CD4-positive, CD25-positive, alpha-beta regulatory T cell (primary cell): ENCODE measurements around the gene TRAPPC5. TPM values are rescaled to one million over a fixed set of nuclear protein-coding genes. Genes with fewer than 3 reads are reported as not detected.
A peak's percentile ranks its signal among the peaks of the same experiment; 100 is the strongest.

Experiments
- ATAC-seq, 2 donors: fragments of 150-1000 bp; cut with Tn5 transposase; one replicate each; pipeline ENCODE4 v1.10.0; 2021; ENCODE audit warnings: low read depth in 2 of 2, moderate number of reproducible peaks in 2 of 2, moderate library complexity in 1 of 2
- DNase-seq, 3 donors: peaks; one replicate each; pipeline versions ENCODE4 v3.0.0 to v3.0.0-alpha.2; 2012 to 2022; ENCODE audit warnings: mixed read lengths in 1 of 3
- H3K27ac ChIP-seq: one replicate; pipeline ENCODE4 v1.7.0; 2013; ENCODE audit warnings: mild to moderate bottlenecking, low read length; ENCODE audit not compliant: insufficient read depth, poor library complexity, severe bottlenecking
- H3K27me3 ChIP-seq: one replicate; pipeline ENCODE4 v1.7.0; 2013; ENCODE audit warnings: low read length; ENCODE audit not compliant: control insufficient read depth, insufficient read depth
- H3K36me3 ChIP-seq: one replicate; pipeline ENCODE4 v1.7.0; 2013; ENCODE audit warnings: mild to moderate bottlenecking, low read length, moderate library complexity; ENCODE audit not compliant: control insufficient read depth, insufficient read depth
- H3K4me1 ChIP-seq: 2 replicates; pipeline ENCODE4 v1.7.0; 2013; ENCODE audit warnings: mild to moderate bottlenecking, low read length; ENCODE audit not compliant: insufficient read depth, control insufficient read depth, poor library complexity, severe bottlenecking
- H3K4me3 ChIP-seq: one replicate; pipeline ENCODE4 v1.7.0; 2013; ENCODE audit warnings: low read depth, mild to moderate bottlenecking, low read length, moderate library complexity
- H3K9me3 ChIP-seq, 2 experiments: 1 replicate in 1 of 2; 2 replicates in 1 of 2; pipeline ENCODE4 v1.7.0; 2013; ENCODE audit warnings: low read length in 2 of 2, mild to moderate bottlenecking in 1 of 2, moderate library complexity in 1 of 2; ENCODE audit not compliant: control insufficient read depth in 2 of 2
- H3K27ac Mint-ChIP-seq, 3 donors: one replicate each; pipeline ENCODE4 v1.8.0; 2020 to 2022; ENCODE audit warnings: mild to moderate bottlenecking in 3 of 3, mixed read lengths in 3 of 3, moderate library complexity in 2 of 3
- H3K27me3 Mint-ChIP-seq: one replicate; pipeline ENCODE4 v1.8.0; 2022; ENCODE audit warnings: mild to moderate bottlenecking, mixed read lengths
- H3K36me3 Mint-ChIP-seq: one replicate; pipeline ENCODE4 v1.8.0; 2020; ENCODE audit warnings: mixed read lengths
- H3K4me1 Mint-ChIP-seq, 4 donors: one replicate each; pipeline ENCODE4 v1.8.0; 2020 to 2022; ENCODE audit warnings: mixed read lengths in 4 of 4, mild to moderate bottlenecking in 1 of 4
- H3K4me3 Mint-ChIP-seq, 4 donors: one replicate each; pipeline ENCODE4 v1.8.0; 2020 to 2022; ENCODE audit warnings: mild to moderate bottlenecking in 4 of 4, mixed read lengths in 4 of 4, moderate library complexity in 3 of 4
- H3K9me3 Mint-ChIP-seq, 7 donors: one replicate each; pipeline ENCODE4 v1.8.0; 2020 to 2022; ENCODE audit warnings: mixed read lengths in 7 of 7, mild to moderate bottlenecking in 3 of 7, moderate library complexity in 2 of 7
- polyA plus RNA-seq, 4 donors: library from polyadenylated mRNA; unstranded; fragments of 300-500 nt; fragmentation: Illumina TruSeq; gene quantifications; one replicate each; pipeline ENCODE4 v1.2.3, GENCODE V29; 2021
- total RNA-seq: library from RNA; stranded (reverse); gene quantifications from one replicate; pipeline ENCODE4 v1.2.3, GENCODE V29; 2022

Gene TRAPPC5
- total and polyA plus RNA-seq, 5 donors from 2014 or later = 63.9 to 229 (median 180) TPM

DNA sequence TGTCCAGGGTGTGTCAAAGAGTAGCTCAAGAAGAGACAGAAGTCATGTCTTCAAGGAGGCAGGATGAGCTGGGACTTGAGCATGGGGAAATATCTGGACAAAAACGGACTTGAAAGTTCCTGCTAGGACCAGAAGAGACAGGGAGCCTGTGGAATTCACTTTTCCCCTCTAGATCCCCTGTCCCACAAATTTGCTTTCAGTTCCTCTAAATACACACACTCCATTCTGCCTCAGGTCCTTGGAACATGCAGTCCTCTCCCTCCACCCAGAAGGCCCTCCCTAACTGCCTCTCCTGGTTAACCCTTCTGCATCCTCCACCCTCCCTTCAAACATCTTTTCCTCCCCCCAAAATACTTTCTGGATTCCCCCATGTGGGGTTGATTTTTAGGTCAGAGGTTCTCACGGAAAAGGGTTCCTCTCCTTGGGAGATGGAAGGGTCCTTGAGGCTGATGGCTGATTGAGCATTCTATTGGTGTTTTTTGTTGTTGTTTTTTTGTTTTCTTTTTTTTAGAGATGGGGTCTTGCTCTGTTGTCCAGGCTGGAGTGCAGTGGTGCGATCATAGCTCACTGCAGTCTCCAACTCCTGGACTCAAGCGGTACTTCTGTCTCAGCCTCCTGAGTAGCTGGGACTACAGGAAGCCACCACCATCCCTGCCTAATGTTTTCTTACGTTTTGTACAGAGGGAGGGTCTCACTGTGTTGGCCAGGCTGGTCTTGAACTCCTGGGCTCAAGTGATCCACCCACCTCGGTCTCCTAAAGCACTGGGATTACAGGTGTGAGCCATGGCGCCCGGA lies 18.7 kb upstream of the TRAPPC5 start:
- peaks cover 22% of the 10 kb centered on the region for H3K27me3 Mint-ChIP-seq

DNA sequence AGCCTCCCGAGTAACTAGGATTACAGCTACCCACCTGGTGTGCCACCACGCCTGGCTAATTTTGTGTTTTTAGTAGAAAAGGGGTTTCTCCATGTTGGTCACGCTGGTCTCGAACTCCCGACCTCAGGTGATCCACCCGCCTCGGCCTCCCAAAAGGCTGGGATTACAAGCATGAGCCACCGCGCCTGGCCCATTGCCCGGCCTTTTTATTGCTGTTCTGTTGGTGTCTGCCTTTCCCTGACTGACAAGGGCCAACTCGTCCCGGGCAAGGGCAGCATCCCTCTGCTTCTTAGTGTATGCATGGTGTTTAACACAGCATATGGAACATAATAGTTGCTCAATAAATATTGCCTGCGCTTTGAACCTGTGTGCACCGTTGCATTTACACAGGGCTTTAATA lies 18.0 kb upstream of the TRAPPC5 start:
- Histone ChIP-seq H3K4me3 (no peak overlapping the region), H3K9me3 (no peaks in the 10 kb centered on the region), H3K4me1 (peaks cover 7% of the 10 kb centered on the region), H3K27ac (no peak overlapping the region), H3K27me3 (no peaks in the 10 kb centered on the region), H3K36me3 (no peaks in the 10 kb centered on the region)
- no peaks in the 10 kb centered on the region for H3K9me3 Mint-ChIP-seq
- peaks cover 25% of the 10 kb centered on the region for H3K27me3 Mint-ChIP-seq
- H3K4me3 Mint-ChIP-seq = peak overlapping the region in 1 of 4 donors; percentile 69
- DNase-seq = no peak
- H3K27ac Mint-ChIP-seq = no peak overlapping the region
- H3K36me3 Mint-ChIP-seq = no peaks in the 10 kb centered on the region
- no peak for ATAC-seq
- peaks cover 6 to 14% (median 8%) of the 10 kb centered on the region in 4 donors for H3K4me1 Mint-ChIP-seq

More for the DNA sequence above, 18.7 kb upstream of the TRAPPC5 start:
- ATAC-seq (no peak), DNase-seq (no peak)
- Histone ChIP-seq H3K27ac (no peak overlapping the region), H3K9me3 (no peaks in the 10 kb centered on the region), H3K27me3 (no peaks in the 10 kb centered on the region), H3K4me1 (peaks cover 14% of the 10 kb centered on the region), H3K4me3 (no peak overlapping the region), H3K36me3 (no peaks in the 10 kb centered on the region)
- peaks cover 6 to 21% (median 12%) of the 10 kb centered on the region in 4 donors for H3K4me1 Mint-ChIP-seq
- H3K4me3 Mint-ChIP-seq = peak overlapping the region in 1 of 4 donors; percentile 38
- no peaks in the 10 kb centered on the region for H3K36me3 Mint-ChIP-seq
- no peaks in the 10 kb centered on the region for H3K9me3 Mint-ChIP-seq
- peak overlapping the region in 1 of 3 donors; percentile 64 for H3K27ac Mint-ChIP-seq

DNA sequence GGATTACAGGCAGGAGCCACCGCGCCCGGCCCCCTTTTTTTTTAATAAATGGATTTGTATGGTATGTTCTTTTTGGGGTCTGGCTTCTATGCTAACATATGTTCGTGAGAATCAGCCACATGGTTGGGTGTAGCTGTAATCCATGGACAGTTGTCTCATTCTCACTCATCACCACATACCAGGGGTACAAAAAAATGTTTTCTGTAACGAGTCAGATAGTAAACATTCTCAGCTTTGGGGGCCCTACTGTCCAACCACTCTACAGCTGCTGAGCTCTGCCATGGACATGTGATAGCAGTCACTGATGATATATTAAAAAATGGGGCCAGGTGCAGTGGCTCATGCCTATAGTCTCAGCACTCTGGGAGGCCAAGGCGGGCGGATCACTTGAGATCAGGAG lies 16.9 kb upstream of the TRAPPC5 start:
- no peak for DNase-seq
- no peaks in the 10 kb centered on the region for H3K36me3 Mint-ChIP-seq
- H3K27ac Mint-ChIP-seq = peak overlapping the region in 1 of 3 donors; percentile 56
- Histone ChIP-seq H3K27me3 (no peaks in the 10 kb centered on the region), H3K4me3 (no peak overlapping the region), H3K27ac (no peak overlapping the region), H3K4me1 (no peaks in the 10 kb centered on the region), H3K9me3 (no peaks in the 10 kb centered on the region), H3K36me3 (no peaks in the 10 kb centered on the region)
- peaks cover 0 to 5% (median 0%) of the 10 kb centered on the region in 4 donors for H3K4me1 Mint-ChIP-seq
- no peak overlapping the region for H3K4me3 Mint-ChIP-seq
- H3K9me3 Mint-ChIP-seq = no peaks in the 10 kb centered on the region
- ATAC-seq = no peak
- H3K27me3 Mint-ChIP-seq = peaks cover 25% of the 10 kb centered on the region

DNA sequence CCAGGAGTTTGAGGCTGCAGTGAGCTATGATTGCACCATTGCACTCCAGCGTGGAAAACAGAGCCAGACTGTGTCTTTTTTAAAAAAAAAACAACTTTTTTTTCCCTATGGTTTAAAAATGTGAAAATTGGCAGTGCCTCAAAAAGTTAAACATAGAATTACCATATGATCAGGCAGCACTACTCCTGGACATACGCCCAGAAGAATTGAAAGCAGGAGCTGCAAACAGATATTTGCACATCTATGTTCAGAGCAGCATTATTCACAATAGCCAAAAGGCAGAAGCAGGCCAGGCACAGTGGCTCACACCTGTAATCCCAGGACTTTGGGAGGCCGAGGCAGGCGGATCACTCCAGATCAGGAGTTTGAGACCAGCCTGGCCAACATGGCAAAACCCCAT lies 15.6 kb upstream of the TRAPPC5 start:
- Mint-ChIP-seq H3K9me3 (no peaks in the 10 kb centered on the region), H3K36me3 (no peaks in the 10 kb centered on the region), H3K4me3 (no peak overlapping the region), H3K27me3 (peaks cover 29% of the 10 kb centered on the region), H3K4me1 (peaks cover 0 to under 1% (median under 1%) of the 10 kb centered on the region in 4 donors), H3K27ac (no peak overlapping the region)
- DNase-seq (no peak), ATAC-seq (no peak)
- Histone ChIP-seq H3K27me3 (no peaks in the 10 kb centered on the region), H3K9me3 (no peaks in the 10 kb centered on the region), H3K4me1 (peaks cover under 1% of the 10 kb centered on the region), H3K36me3 (no peaks in the 10 kb centered on the region), H3K27ac (no peak overlapping the region), H3K4me3 (no peak overlapping the region)

DNA sequence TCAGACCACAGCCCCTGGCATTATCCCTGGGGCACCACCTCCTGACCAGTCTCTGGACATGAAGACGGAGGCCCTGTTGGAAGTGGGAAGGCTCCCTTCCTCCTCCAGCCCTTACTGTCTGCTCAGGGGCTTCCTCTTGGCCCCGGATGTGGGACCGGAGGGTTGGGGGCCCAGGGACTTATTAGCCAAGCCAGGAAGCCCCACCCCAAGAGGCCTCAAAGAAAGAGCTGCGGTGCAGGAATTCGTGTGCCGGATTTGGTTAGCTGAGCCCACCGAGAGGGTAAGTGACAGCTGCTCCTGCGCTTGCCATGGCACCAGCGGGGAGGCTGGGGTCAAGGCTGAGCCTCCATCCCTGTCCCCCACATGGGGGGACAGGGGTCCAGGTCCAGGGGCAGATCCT lies 11.8 kb upstream of the TRAPPC5 start, which contains the start of gene RETN:
TSS of gene RETN (plus strand) at position 208 of the 400 bp plus-strand sequence. CDS start 278 bp downstream, outside the sequence.
- ATAC-seq (no peak), DNase-seq (no peak)
- Histone ChIP-seq H3K27ac (no peak within 1 kb of the TSS), H3K27me3 (no peaks in the 10 kb centered on the region), H3K4me1 (peaks cover 3% of the 10 kb centered on the region), H3K4me3 (no peak within 1 kb of the TSS), H3K9me3 (no peaks in the 10 kb centered on the region), H3K36me3 (no peaks in the 10 kb centered on the region)
- Mint-ChIP-seq H3K4me1 (peaks cover 0 to 7% (median 4%) of the 10 kb centered on the region in 4 donors), H3K27ac (no peak within 1 kb of the TSS), H3K27me3 (peaks cover 48% of the 10 kb centered on the region), H3K36me3 (no peaks in the 10 kb centered on the region), H3K4me3 (peak within 1 kb of the TSS in 1 of 4 donors; percentile 15), H3K9me3 (no peaks in the 10 kb centered on the region)

DNA sequence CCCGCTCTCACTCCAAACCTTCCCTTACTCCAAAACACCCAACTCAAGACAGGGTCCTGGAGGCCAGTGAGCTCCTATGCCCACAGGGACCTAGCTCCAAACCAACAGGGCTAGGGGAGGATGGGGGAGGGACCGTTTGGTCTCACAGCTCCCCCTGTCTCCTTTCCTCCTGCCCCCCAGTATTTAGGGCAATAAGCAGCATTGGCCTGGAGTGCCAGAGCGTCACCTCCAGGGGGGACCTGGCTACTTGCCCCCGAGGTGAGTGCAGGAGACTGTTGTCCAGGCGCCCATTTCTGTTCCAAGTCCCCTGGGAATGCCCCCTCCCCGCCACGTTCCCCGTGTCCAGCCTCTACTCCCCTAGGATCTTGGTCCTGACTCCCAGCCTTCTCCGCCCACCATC lies 11.0 kb upstream of the TRAPPC5 start:
- H3K27ac Mint-ChIP-seq = no peak overlapping the region
- Histone ChIP-seq H3K27ac (no peak overlapping the region), H3K27me3 (no peaks in the 10 kb centered on the region), H3K4me1 (peaks cover 3% of the 10 kb centered on the region), H3K4me3 (no peak overlapping the region), H3K36me3 (no peaks in the 10 kb centered on the region), H3K9me3 (no peaks in the 10 kb centered on the region)
- DNase-seq (no peak), ATAC-seq (no peak)
- no peaks in the 10 kb centered on the region for H3K36me3 Mint-ChIP-seq
- H3K4me1 Mint-ChIP-seq = peaks cover 2 to 11% (median 5%) of the 10 kb centered on the region in 4 donors
- no peaks in the 10 kb centered on the region for H3K9me3 Mint-ChIP-seq
- peaks cover 54% of the 10 kb centered on the region for H3K27me3 Mint-ChIP-seq
- peak overlapping the region in 1 of 4 donors; percentile 15 for H3K4me3 Mint-ChIP-seq

DNA sequence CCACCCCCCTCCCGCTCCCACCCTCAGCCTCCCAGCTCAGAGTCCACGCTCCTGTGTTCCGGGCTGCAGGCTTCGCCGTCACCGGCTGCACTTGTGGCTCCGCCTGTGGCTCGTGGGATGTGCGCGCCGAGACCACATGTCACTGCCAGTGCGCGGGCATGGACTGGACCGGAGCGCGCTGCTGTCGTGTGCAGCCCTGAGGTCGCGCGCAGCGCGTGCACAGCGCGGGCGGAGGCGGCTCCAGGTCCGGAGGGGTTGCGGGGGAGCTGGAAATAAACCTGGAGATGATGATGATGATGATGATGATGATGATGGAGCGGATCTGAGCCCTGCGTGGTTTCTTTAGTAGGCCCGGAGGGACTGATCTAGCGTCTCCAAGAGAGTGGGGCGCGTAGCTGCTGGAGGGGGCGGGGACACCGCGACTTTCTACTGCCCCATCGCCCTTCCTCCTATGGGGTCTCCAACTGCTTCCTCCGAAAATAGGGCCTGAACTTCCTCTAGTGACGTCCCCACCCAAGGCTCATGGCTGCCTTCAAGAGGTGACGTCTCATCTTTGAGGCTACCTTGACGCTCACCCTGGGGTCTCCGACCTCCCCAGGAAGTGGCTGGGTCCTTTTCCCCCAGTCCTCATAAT lies 10.4 kb upstream of the TRAPPC5 start:
- H3K4me1 Mint-ChIP-seq = peaks cover 2 to 11% (median 6%) of the 10 kb centered on the region in 4 donors
- DNase-seq = peak in 1 of 3 donors; percentile 39
- H3K9me3 ChIP-seq = no peaks in the 10 kb centered on the region
- peak overlapping the region in 2 of 4 donors; percentile 50 to 62 for H3K4me3 Mint-ChIP-seq
- H3K4me1 ChIP-seq = peaks cover 3% of the 10 kb centered on the region
- no peaks in the 10 kb centered on the region for H3K36me3 ChIP-seq
- H3K36me3 Mint-ChIP-seq = no peaks in the 10 kb centered on the region
- no peak overlapping the region for H3K4me3 ChIP-seq
- H3K27ac Mint-ChIP-seq = no peak overlapping the region
- no peaks in the 10 kb centered on the region for H3K9me3 Mint-ChIP-seq
- no peak overlapping the region for H3K27ac ChIP-seq
- peak in 1 of 2 donors; percentile 28 for ATAC-seq
- peaks cover 49% of the 10 kb centered on the region for H3K27me3 Mint-ChIP-seq
- no peaks in the 10 kb centered on the region for H3K27me3 ChIP-seq
